Left ventricle myocardium inferior (tissue), 1 donor: ENCODE data around the gene EXOC4. TPM values are rescaled to one million over a fixed set of nuclear protein-coding genes. Genes with fewer than 3 reads are reported as not detected.

Source experiments
- DNase-seq: peaks from one replicate; pipeline ENCODE4 v3.0.0-alpha.2; 2020
- H3K27ac ChIP-seq: fragments of 200-600 bp; replicated peaks from 2 replicates; pipeline ENCODE4 v1.8.0; 2021
- H3K27me3 ChIP-seq: fragments of 200-600 bp; 2 replicates; pipeline ENCODE4 v1.8.0; 2021; ENCODE audit warnings: low read depth
- H3K36me3 ChIP-seq: fragments of 200-600 bp; 2 replicates; pipeline ENCODE4 v1.8.0; 2021
- H3K4me1 ChIP-seq: fragments of 200-600 bp; 2 replicates; pipeline ENCODE4 v1.8.0; 2021
- H3K4me3 ChIP-seq: fragments of 200-600 bp; 2 replicates; pipeline ENCODE4 v1.8.0; 2021; ENCODE audit warnings: mild to moderate bottlenecking, moderate library complexity
- H3K9me3 ChIP-seq: fragments of 200-600 bp; replicated peaks from 2 replicates; pipeline ENCODE4 v1.8.0; 2021
- CTCF ChIP-seq: fragments of 200-600 bp; IDR thresholded peaks from 2 replicates; pipeline ENCODE4 v1.8.0; 2021; ENCODE audit warnings: antibody characterized with exemption, mild to moderate bottlenecking, borderline replicate concordance
- intact Hi-C: fragments of 100-400 bp; cut with micrococcal nuclease; formaldehyde crosslinking; loops from one replicate; pipeline ENCODE4 v1.11.0; 2022
- total RNA-seq: library from RNA; stranded (reverse); fragmentation: NEBNext Ultra II Directional; extraction: Animal tissue kit (Norgen Biotek cat#: 25700); gene quantifications from one replicate; pipeline ENCODE4 v1.2.1, GENCODE V29; 2021
- donor health status: DM: no; HTN: yes; CAD: no; lungs with severe emphysema.

Gene EXOC4
- total RNA-seq, 1 donor from 2014 or later: 33.8 TPM

- TF ChIP-seq CTCF: no peak
- H3K4me3 ChIP-seq: no peak overlapping the region
- no peak overlapping the region for H3K27ac ChIP-seq
Measured at GRCh38 chr7:133683182-133683454, 430.2 kb downstream of the EXOC4 start.

GRCh38 chr7:133688483-133689239 is 435.8 kb downstream of the EXOC4 start:
- no peaks in the 10 kb centered on the region for H3K27me3 ChIP-seq
- no peak for TF ChIP-seq CTCF
- H3K9me3 ChIP-seq: no peaks in the 10 kb centered on the region
- H3K4me3 ChIP-seq: no peak overlapping the region
- DNase-seq: no peak
- intact Hi-C loops: no loop called here
- H3K4me1 ChIP-seq: peaks cover 40% of the 10 kb centered on the region
- H3K27ac ChIP-seq: no peak overlapping the region
- no peaks in the 10 kb centered on the region for H3K36me3 ChIP-seq

More at GRCh38 chr7:133683182-133683454, 430.2 kb downstream of the EXOC4 start:
- intact Hi-C loops: no loop called here
- no peak for DNase-seq
- Histone ChIP-seq H3K9me3 (no peaks in the 10 kb centered on the region), H3K27me3 (no peaks in the 10 kb centered on the region), H3K36me3 (no peaks in the 10 kb centered on the region), H3K4me1 (no peaks in the 10 kb centered on the region)

- no peaks in the 10 kb centered on the region for H3K27me3 ChIP-seq
- peaks cover 40% of the 10 kb centered on the region for H3K4me1 ChIP-seq
- no peaks in the 10 kb centered on the region for H3K9me3 ChIP-seq
- no peak for TF ChIP-seq CTCF
- no peak overlapping the region for H3K27ac ChIP-seq
- DNase-seq: no peak
- intact Hi-C loops: no loop called here
- no peaks in the 10 kb centered on the region for H3K36me3 ChIP-seq
- H3K4me3 ChIP-seq: no peak overlapping the region
Measured at GRCh38 chr7:133690740-133691139, 437.9 kb downstream of the EXOC4 start.

GRCh38 chr7:133691727-133692610 is 439.1 kb downstream of the EXOC4 start:
- H3K4me3 ChIP-seq: no peak overlapping the region
- DNase-seq: no peak
- no peaks in the 10 kb centered on the region for H3K9me3 ChIP-seq
- intact Hi-C loops: no loop called here
- no peak overlapping the region for H3K27ac ChIP-seq
- H3K4me1 ChIP-seq: peaks cover 40% of the 10 kb centered on the region
- H3K27me3 ChIP-seq: no peaks in the 10 kb centered on the region
- no peak for TF ChIP-seq CTCF
- H3K36me3 ChIP-seq: no peaks in the 10 kb centered on the region

GRCh38 chr7:133693281-133693680 is 440.4 kb downstream of the EXOC4 start:
- Histone ChIP-seq H3K4me3 (no peak overlapping the region), H3K36me3 (no peaks in the 10 kb centered on the region), H3K9me3 (no peaks in the 10 kb centered on the region), H3K27me3 (no peaks in the 10 kb centered on the region), H3K27ac (no peak overlapping the region), H3K4me1 (peaks cover 40% of the 10 kb centered on the region)
- no peak for DNase-seq
- intact Hi-C loops: no loop called here
- no peak for TF ChIP-seq CTCF
